ENCODE data around the gene FKBP3. TPM values are rescaled to one million over a fixed set of nuclear protein-coding genes. Genes with fewer than 3 reads are reported as not detected.
"Not testable (repeated sequence)": the region's sequence is repeated elsewhere in the genome, so short reads cannot be mapped to it uniquely, and the experiment has no call there.

Gene FKBP3
- polyA plus RNA-seq, 1 experiment: 8.9 TPM

DNA sequence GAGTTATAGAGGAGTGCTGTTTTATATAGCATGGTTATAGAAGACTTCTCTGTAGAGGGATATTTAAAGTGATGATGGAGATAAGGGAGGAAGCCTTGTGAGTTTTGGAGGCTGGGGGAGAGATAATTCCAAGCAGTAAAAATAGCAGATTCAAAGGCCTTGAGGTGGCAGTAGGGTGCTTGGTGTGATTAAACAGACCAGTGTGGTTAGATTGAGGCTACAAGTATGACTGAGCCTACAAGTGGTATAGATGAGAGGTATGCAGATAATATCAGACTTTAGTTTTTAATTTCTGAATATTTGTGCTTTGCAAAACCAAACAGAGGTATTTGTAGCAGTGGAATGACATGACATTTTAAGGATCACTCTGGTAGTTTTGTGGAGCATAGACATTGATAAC lies 21.8 kb upstream of the FKBP3 start:
- TF ChIP-seq, protein P1, sequence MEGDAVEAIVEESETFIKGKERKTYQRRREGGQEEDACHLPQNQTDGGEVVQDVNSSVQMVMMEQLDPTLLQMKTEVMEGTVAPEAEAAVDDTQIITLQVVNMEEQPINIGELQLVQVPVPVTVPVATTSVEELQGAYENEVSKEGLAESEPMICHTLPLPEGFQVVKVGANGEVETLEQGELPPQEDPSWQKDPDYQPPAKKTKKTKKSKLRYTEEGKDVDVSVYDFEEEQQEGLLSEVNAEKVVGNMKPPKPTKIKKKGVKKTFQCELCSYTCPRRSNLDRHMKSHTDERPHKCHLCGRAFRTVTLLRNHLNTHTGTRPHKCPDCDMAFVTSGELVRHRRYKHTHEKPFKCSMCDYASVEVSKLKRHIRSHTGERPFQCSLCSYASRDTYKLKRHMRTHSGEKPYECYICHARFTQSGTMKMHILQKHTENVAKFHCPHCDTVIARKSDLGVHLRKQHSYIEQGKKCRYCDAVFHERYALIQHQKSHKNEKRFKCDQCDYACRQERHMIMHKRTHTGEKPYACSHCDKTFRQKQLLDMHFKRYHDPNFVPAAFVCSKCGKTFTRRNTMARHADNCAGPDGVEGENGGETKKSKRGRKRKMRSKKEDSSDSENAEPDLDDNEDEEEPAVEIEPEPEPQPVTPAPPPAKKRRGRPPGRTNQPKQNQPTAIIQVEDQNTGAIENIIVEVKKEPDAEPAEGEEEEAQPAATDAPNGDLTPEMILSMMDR (IDR thresholded peaks at IDR 0.05; ENCODE audit: insufficient read depth, low read depth, low read length): no peak
- ChIA-PET POLR2A (no interaction called here), CTCF (no interaction called here)
- DNase-seq (ENCODE audit: low read depth): no peak
- Histone ChIP-seq H3K36me3 (ENCODE audit: control insufficient read depth, insufficient read depth, low read length) (no peaks in the 10 kb centered on the region), H3K27me3 (ENCODE audit: control insufficient read depth, insufficient read depth, low read length) (no peaks in the 10 kb centered on the region), H3K4me3 (ENCODE audit: low read depth, low read length) (no peak overlapping the region)

DNA sequence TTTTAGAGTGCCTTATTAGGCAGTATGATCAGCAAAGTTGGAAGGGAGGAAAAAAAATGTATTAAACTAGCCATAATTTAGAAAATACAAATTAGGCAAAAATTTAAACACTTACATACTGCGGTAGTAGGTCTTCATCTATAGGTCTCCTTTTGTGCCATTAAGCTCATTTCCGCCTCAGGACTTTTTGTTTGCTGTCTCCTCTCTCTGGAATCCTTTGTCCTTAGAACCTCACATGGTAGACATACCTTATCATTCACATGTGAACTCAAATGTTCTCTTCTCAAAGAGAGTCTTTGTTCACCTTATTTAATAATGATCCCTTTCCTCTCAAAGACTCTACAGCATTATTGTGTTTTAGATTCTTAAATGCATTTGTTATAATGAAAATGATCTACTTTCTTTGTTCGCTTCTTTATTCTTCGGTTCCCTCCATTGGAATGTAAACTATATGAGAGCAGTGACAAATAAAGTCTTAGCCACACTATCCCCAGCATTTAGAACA lies 16.2 kb upstream of the FKBP3 start:
- ChIA-PET POLR2A (no interaction called here), CTCF (no interaction called here)
- no peak overlapping the region for H3K4me3 ChIP-seq (ENCODE audit: low read depth, low read length)
- no peaks in the 10 kb centered on the region for H3K27me3 ChIP-seq (ENCODE audit: control insufficient read depth, insufficient read depth, low read length)
- H3K36me3 ChIP-seq (ENCODE audit: control insufficient read depth, insufficient read depth, low read length): no peaks in the 10 kb centered on the region; the same call in 1 of the 2 replicates
- no peak for DNase-seq (ENCODE audit: low read depth)
- TF ChIP-seq, protein P1 (IDR thresholded peaks at IDR 0.05; ENCODE audit: insufficient read depth, low read depth, low read length): no peak

DNA sequence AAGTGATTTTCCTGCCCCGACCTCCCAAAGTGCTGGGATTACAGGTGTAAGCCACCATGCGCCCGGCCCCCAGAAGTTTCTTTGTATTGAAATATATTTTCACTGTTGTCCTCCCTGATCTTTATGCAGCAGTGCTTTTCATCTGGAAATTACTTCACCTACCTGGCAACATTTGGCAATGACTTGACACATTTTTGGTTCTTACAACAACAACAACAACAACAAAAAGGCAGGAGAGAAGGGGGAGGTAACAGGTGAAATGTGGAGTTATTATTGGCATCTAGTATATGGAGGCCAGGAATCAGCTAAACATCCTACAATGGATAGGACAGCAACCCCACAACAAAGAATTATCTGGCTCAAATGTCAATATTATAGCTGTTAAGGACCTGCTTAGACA lies 15.3 kb upstream of the FKBP3 start:
- Histone ChIP-seq H3K36me3 (ENCODE audit: control insufficient read depth, insufficient read depth, low read length) (no peaks in the 10 kb centered on the region; the same call in 1 of the 2 replicates), H3K4me3 (ENCODE audit: low read depth, low read length) (no peak overlapping the region), H3K27me3 (ENCODE audit: control insufficient read depth, insufficient read depth, low read length) (no peaks in the 10 kb centered on the region)
- ChIA-PET CTCF (no interaction called here), POLR2A (no interaction called here)
- TF ChIP-seq, protein P1 (IDR thresholded peaks at IDR 0.05; ENCODE audit: insufficient read depth, low read depth, low read length): no peak
- DNase-seq (ENCODE audit: low read depth): no peak

DNA sequence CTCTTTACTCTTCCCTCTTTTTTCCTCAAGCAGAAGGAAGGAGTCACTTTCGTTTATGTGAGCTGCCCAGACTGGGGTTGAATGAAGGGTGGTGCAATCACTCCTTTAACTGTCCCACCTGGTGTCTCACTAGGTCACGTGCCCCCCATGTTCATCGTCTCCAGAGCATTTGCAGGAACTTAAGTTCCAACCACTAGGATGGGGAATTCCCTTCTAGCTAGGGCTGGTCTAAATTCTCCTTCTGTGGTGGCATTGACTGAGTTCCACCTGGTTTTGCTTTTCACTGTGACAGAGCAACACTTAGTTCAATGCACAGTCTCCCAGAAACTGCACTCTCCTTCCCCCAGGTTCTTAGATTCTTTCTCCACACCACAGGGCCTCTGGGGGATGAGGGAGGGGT lies 10.9 kb upstream of the FKBP3 start:
- DNase-seq (ENCODE audit: low read depth): no peak
- CTCF ChIA-PET: no interaction called here

DNA sequence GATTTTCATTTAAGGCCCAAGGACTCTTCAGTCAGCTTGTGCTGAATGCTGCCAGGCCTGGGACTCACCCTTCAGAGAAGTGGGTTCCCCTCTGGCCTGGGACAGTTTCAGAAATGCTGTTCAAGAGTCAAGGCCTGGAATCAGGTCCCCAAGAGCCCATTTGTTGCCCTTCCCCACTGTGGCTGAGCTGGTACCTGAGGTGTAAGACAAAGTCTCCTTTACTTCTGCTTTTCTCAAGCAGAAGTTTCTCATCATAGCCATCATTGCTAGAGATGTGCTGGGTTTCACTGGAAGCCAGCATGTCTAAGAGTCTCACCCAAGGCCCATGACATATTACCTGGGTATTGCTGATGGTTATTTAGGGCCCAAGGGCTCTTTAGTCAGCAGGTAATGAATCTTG lies 10.4 kb upstream of the FKBP3 start:
- CTCF ChIA-PET: no interaction called here

More for the DNA sequence above, 10.9 kb upstream of the FKBP3 start:
- no peaks in the 10 kb centered on the region for H3K27me3 ChIP-seq (ENCODE audit: control insufficient read depth, insufficient read depth, low read length)
- POLR2A ChIA-PET: no interaction called here
- H3K4me3 ChIP-seq (ENCODE audit: low read depth, low read length): no peak overlapping the region
- H3K36me3 ChIP-seq (ENCODE audit: control insufficient read depth, insufficient read depth, low read length): no peaks in the 10 kb centered on the region; the same call in 1 of the 2 replicates
- TF ChIP-seq, protein P1 (IDR thresholded peaks at IDR 0.05; ENCODE audit: insufficient read depth, low read depth, low read length): no peak

DNA sequence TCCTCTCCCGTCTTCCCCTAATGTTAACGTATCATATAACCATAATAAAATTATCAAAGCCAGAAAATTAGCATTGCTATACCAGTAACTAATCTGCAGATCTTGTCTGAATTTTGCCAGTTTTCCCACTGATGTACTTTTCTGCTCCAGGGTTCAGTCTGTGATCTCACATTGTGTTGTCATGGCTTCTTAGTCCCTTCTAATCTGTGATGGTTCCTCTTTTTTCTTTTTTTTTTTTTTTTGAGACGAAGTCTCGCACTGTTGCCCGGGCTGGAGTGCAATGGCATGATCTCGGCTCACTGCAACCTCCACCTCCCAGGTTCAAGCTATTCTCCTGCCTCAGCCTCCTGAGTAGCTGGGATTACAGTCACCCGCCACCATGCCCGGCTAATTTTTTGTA lies 7.8 kb upstream of the FKBP3 start:
- H3K27me3 ChIP-seq (ENCODE audit: control insufficient read depth, insufficient read depth, low read length); CTCF ChIA-PET; H3K4me3 ChIP-seq (ENCODE audit: low read depth, low read length); H3K36me3 ChIP-seq (ENCODE audit: control insufficient read depth, insufficient read depth, low read length); DNase-seq (ENCODE audit: low read depth); POLR2A ChIA-PET: not testable (repeated sequence)

More for the DNA sequence above, 10.4 kb upstream of the FKBP3 start:
- TF ChIP-seq, protein P1 (IDR thresholded peaks at IDR 0.05; ENCODE audit: insufficient read depth, low read depth, low read length): no peak
- DNase-seq (ENCODE audit: low read depth): no peak
- POLR2A ChIA-PET: no interaction called here
- no peak overlapping the region for H3K4me3 ChIP-seq (ENCODE audit: low read depth, low read length)
- no peaks in the 10 kb centered on the region for H3K27me3 ChIP-seq (ENCODE audit: control insufficient read depth, insufficient read depth, low read length)
- no peaks in the 10 kb centered on the region; the same call in 1 of the 2 replicates for H3K36me3 ChIP-seq (ENCODE audit: control insufficient read depth, insufficient read depth, low read length)

Data from BJ (cell line).